CD4-positive, alpha-beta T cell treated with Interleukin-6 at 100 ng/mL for 8 hours (primary cell): Measurements from ENCODE around the gene BANP.
"Not testable (repeated sequence)": the region's sequence is repeated elsewhere in the genome, so short reads cannot be mapped to it uniquely, and the experiment has no call there.

Experiments used
- DNase-seq: peaks from one replicate; pipeline ENCODE4 v3.0.0-alpha.2; 2020; ENCODE audit warnings: mixed read lengths, low spot score

Gene BANP

GRCh38 chr16:87996962-87997880 lies 46.0 kb downstream of the BANP start:
- DNase-seq = no peak

GRCh38 chr16:87998184-87998793 lies 47.1 kb downstream of the BANP start:
- not testable (repeated sequence) for DNase-seq

- not testable (repeated sequence) for DNase-seq
Measured at GRCh38 chr16:87998992-87999391, 47.8 kb downstream of the BANP start.

- DNase-seq = no peak
Measured at GRCh38 chr16:88002211-88002610, 51.0 kb downstream of the BANP start.

GRCh38 chr16:88002749-88003148 lies 51.5 kb downstream of the BANP start:
- no peak for DNase-seq

GRCh38 chr16:88003316-88003715 lies 52.1 kb downstream of the BANP start:
- DNase-seq = no peak

- DNase-seq = no peak
Measured at GRCh38 chr16:88003736-88004135, 52.5 kb downstream of the BANP start.

- no peak for DNase-seq
Measured at GRCh38 chr16:88004391-88004790, 53.2 kb downstream of the BANP start.

- no peak for DNase-seq
Measured at GRCh38 chr16:88005181-88005581, 53.9 kb downstream of the BANP start.

- DNase-seq = no peak
Measured at GRCh38 chr16:88005968-88006367, 54.7 kb downstream of the BANP start.

- no peak for DNase-seq
Measured at GRCh38 chr16:88007321-88007731, 56.1 kb downstream of the BANP start.

- no peak for DNase-seq
Measured at GRCh38 chr16:88008840-88009239, 57.6 kb downstream of the BANP start.

GRCh38 chr16:88009563-88010342 lies 58.5 kb downstream of the BANP start:
- no peak for DNase-seq

- DNase-seq = no peak
Measured at GRCh38 chr16:88010343-88010967, 59.2 kb downstream of the BANP start.

- no peak for DNase-seq
Measured at GRCh38 chr16:88010968-88011483, 59.8 kb downstream of the BANP start.

GRCh38 chr16:88012360-88012759 lies 61.1 kb downstream of the BANP start:
- no peak for DNase-seq

GRCh38 chr16:88013091-88013609 lies 61.9 kb downstream of the BANP start:
- DNase-seq = no peak

GRCh38 chr16:88013766-88014251 lies 62.6 kb downstream of the BANP start:
- no peak for DNase-seq

GRCh38 chr16:88014252-88014781 lies 63.1 kb downstream of the BANP start:
- no peak for DNase-seq

GRCh38 chr16:88014954-88015805 lies 63.9 kb downstream of the BANP start:
- DNase-seq = no peak
